Measurements from ENCODE around the gene SAPCD2.

Gene SAPCD2

DNA sequence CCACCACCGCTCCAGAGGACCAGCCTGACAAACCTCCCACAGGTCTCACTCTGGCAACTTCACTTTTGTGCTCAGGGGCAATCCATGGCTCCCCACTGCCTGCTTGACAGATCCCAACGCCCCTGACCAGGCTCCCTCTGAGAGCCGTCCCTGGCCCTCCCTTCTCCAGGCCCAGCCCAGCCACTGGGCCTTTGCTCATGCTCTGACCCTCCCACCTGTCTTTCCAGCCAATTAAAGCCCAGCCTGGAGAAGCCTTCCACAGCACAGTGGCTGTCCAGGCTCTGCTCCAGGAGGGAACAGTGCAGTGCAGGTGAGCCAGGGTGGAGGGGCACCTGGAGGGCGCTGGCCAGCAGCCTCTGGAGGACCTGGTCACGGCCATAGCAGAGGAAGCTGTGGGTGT is 19.8 kb downstream of the SAPCD2 start:
- in situ Hi-C loops (cut with MboI; ENCODE audit: low sequenced_read_pairs), result no loop called here

DNA sequence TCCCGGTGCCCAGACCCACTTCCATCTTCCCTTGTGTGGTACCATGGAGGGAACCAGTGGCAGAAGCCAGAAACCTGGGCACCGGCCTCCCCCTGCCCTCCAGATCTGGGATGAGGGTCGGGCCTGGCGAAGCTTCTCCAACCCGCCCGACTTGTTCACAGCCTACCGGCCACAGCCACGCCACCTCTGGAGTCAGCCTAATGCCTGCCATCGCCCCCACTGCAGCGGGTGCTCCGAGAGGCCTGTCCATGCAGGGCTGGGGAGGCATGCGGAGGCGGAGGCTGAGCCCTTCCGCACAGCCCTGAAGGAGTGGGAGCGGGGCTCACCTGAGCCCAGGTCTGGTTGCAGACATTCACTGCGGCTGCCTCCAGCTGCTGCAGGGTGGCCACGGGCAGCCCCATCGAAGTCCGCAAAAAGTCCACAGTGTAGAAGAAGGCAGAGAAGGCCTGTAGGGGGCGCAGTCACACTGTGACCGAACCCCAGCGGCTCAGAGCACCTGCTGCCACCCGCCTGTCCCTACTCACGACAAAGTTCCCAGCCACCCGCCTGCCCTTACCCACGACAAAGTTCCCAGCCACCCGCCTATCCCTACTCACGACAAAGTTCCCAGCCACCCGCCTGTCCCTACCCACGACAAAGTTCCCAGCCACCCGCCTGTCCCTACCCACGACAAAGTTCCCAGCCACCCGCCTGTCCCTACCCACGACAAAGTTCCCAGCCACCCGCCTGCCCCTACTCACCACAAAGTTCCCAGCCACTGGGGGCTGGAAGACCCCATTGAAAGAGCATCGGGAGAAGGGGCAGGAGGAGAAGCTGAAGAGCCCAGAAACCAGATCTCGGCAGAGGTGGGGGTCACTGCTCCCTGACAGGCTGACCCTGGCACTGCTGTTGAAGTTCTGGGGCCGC is 20.6 kb downstream of the SAPCD2 start:
- in situ Hi-C loops (cut with MboI; ENCODE audit: low sequenced_read_pairs), result loop anchor here (25.0 kb wide), 1 partner anchor 262 kb away; the partner anchor contains the start of genes CCDC183 and TMEM141

DNA sequence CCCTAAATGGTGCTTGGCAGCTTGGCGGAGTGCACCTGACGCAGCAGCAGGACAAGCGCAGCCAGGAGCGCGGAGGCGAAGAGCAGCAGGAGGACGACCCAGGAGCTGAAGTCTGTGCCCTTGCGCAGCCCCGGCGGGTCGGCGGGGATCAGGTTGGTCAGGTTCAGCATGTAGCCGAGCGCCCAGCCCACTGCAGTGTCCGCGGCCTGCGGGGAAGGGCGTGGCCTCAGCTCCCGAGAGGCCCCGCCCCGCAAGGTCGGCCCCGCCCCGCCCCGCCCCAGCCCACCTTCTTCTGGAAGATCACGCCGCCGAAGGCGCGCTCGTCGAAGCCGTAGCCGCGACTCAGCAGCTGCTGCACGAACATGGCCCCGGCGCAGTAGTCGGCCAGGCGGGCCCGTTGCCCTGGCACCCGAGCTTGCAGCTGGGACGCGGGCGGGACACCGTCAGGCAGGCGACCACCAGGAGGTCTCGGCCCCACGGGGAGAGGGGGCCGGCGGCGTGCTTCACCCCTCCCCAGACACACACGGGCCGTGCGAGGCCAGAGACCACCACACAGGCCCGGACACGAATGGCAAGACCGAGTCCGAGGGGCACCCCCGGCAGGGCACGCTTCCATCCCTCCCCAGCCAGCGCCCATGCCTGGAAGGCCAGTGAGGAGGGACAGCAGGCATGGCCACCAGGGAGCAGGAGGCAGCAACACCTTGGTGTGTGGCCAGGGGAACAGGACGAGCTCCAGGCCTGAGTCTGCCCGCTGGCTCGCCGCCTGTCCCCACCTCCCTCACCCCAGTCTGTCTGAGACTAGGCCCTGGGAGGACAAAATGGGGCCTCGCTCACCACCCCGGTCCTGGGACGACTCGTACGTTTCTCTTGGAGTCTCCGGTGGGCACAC is 21.5 kb downstream of the SAPCD2 start:
- in situ Hi-C loops (cut with MboI; ENCODE audit: low sequenced_read_pairs), result loop anchor here (25.0 kb wide), 1 partner anchor 262 kb away; the partner anchor contains the start of genes CCDC183 and TMEM141

DNA sequence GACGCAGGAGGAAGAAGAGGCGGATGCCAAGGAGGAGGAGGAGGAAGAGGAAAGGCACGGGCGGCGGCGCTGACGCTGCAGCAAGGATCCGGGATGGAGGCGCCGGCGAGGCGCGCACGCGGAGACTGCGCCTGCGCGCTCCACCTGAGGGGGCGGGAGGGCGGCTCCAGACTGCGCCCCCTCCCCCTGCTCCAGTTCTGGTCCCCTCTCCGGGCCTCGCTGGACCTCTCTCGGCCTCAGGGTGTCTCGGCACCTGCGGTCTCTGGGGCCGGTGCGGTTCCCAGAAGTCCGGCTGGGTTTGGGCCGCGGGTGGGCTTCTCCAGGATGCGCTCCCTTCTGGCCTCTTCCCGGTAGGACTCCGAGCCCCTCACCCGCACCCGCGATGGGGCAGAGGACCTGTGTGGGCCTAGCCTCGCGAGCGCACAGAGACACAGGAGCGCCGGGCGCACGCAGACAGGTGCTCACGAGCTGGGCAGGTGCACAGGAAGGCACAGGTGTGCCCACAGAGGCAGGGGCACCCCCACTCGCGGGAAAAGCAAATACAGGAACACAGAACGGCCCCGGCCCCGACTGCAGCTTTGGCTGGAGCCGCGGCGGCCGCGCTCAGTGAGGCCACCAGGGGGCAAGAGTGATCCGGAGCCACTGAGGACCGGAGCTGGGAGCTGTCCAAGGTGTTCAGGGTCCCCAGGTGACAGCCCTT is 24.1 kb downstream of the SAPCD2 start, which contains the start of gene NPDC1:
NPDC1 (minus strand) TSS at position 90 of the 700 bp plus-strand sequence. CDS start 188 bp downstream, outside the sequence.
- in situ Hi-C loops (cut with MboI; ENCODE audit: low sequenced_read_pairs), result loop anchor here (25.0 kb wide), 1 partner anchor 259 kb away; the partner anchor contains the start of genes CCDC183 and TMEM141

DNA sequence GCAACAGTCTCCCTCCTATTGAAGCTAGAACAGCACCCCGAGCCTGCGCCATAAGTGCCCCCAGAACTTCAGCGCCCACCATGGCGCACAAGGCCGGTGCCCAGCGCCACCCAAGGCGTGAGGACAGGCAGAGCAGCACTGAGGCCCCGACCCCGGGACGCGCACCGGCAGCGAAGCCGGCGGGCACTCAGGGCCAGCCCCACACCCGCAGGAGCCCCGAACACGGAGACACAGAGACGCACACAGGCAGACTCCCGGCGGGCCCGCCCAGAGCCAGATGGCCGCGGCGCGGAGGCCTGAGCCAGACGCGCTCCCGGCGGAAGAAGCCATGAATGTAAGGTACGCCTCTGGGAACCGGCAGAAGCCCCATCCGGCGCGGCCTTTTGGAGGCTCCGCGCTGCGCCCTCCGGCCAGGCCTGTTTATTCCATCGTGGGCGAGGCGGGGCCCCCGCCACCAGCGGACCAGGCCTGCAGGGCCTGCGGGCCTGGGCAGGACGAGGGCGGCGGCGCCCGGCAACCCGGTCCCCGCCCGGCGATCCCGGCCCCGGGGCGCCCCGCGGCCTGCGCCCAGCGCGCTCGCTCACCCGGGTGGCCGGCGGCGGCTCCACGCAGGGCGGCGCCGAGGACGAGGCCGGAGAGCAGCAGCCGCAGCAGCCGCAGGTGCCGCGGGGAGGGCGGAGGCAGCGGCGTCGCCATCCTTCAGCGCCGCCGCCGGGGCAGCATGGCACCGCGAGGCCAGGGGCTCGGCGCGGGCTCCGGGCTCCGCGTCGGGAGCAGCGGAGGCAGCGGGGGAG is 24.9 kb downstream of the SAPCD2 start:
- in situ Hi-C loops (cut with MboI; ENCODE audit: low sequenced_read_pairs), result loop anchor here (25.0 kb wide), 1 partner anchor 258 kb away; the partner anchor contains the start of genes CCDC183 and TMEM141

DNA sequence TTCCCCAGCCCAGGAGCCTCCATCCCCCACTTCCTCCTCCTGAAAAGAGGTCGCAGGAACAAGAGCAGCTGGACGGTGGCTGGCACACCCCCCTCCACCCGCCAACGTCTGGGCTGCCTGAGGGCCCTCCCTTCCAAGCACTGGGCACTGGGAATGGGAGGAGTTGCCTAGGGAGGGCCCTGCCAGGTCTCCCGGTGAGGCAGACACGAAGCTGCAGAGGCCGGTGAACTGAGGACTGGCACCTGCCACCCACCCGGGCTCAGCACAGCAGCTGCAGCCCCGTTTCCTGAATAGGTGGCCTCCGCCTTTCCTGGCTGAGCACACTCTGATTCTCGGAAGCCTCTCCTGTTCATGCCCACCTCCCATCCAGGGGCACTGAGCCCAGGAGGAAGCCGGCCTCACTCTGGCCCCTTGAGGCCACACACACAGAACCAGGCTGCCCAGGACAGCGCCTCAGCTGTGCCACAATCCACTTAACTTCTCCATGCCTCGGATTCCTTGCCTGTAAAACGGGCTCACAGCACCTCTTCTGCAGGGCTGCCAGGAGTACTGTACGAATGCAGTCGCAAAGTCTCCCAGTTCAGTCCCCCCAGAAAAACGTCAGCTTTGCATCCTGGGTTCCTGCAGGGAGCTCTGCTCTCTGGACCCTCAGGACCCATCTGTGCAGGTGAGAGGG is 25.7 kb downstream of the SAPCD2 start:
- in situ Hi-C loops (cut with MboI; ENCODE audit: low sequenced_read_pairs), result loop anchor here (25.0 kb wide), 1 partner anchor 257 kb away; the partner anchor contains the start of genes CCDC183 and TMEM141

DNA sequence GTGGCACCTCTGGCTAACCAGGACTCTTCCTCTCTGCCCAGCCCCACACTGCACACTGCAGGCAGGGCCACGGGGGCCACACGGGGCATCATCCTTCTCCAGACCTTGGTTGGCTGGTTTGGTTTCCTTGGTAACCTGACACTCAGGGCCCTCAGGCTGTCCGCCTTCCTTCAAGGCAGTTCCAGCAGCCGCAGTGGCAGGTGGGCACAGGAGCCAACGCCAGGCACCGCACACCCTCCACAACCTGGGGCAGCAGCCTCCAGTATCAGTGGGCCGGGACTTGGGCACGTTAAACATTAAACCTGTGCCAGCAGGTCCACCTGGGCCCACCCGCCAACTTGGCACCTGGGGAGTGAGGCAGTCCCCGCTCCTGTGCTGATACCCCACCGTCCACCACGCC is 26.3 kb downstream of the SAPCD2 start:
- in situ Hi-C loops (cut with MboI; ENCODE audit: low sequenced_read_pairs), result loop anchor here (25.0 kb wide), 1 partner anchor 257 kb away; the partner anchor contains the start of genes CCDC183 and TMEM141

DNA sequence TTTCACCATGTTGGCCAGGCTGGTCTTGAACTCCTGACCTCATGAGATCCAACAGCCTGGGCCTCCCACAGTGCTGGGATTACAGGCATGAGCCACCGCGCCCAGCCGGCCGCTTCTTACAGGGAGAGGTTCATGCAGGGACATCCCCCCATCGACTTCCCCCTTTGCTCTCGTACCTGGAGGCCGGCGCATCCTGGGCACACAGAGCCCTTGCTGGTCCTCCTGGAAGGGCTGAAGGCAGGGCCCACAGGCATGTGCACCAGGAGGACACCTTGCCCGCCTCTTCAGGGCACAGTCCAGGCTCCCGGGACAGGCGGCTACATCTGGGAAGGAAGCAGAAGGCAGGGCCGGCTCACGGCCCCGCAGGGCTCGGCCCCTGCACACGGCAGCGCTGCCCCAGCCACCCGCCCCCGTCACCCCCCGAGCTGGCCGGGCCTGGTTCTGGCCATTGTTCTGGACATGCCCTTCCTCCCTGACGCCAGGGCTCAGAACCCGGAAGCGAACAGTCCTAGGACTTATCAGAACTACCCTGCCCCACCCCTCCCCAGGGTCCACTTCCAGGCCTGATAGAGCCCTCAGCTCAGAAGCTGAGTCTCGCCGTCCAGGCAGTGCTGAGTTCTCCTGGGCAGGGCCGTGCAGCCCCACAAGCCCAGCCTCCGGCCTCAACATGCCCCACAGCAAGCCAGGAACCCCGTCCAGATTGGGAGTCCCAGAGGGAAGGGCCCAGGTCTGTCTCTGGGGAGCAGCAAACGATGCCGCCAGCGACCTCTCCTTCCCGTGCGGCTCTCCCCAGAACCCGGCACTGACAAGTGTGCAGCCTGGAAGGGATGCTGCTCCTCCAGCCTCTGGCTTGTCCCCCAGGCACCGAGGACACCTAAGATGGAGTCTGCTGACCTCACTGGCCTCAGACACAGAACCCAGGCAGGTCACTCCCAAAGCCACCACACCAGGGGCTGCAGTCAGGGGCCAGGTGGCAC is 27.3 kb downstream of the SAPCD2 start:
- in situ Hi-C loops (cut with MboI; ENCODE audit: low sequenced_read_pairs), result loop anchor here (25.0 kb wide), 1 partner anchor 256 kb away; the partner anchor contains the start of genes CCDC183 and TMEM141

DNA sequence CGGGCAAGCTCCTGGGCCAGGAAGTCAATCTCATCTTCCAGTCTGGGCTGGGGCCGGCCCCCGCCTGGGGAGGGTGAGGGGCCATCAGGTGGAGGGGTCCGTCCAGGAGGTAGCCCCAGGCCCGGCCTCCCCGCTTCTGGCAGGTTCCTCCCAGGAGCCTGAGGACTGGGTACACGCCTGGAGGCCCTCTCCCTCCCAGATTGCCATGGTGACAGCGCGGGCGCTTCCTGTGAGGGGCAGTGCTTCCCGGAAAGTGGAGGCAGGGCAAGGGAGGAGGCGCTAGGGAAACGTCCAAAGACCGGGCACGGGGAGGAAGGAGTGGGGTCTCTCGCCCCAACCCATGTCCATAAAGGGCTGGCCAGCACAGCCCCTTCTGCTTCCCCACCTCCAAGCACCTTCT is 29.2 kb downstream of the SAPCD2 start:
- in situ Hi-C loops (cut with MboI; ENCODE audit: low sequenced_read_pairs), result loop anchor here (25.0 kb wide), 1 partner anchor 254 kb away; the partner anchor contains the start of genes CCDC183 and TMEM141

DNA sequence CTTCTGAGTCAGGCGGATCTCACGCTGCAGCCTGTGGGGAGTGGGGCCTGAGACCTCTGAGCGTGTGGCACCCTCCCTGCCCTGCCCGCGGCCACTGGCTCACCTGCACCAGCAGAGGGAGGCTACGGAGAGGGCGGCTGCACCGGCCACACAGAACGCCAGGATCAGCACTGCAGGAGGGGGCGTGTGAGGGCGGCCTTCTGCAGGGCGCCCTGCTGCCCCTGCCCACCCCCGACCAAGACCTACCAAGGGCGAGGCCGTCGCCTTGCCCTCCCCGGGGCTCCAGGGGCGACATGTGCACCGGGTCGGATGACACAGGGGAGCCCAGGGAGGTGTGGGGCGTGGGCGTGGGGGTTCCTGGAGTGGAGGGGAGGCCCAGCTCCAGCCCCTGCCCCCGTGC is 29.8 kb downstream of the SAPCD2 start:
- in situ Hi-C loops (cut with MboI; ENCODE audit: low sequenced_read_pairs), result loop anchor here (25.0 kb wide), 1 partner anchor 253 kb away; the partner anchor contains the start of genes CCDC183 and TMEM141

DNA sequence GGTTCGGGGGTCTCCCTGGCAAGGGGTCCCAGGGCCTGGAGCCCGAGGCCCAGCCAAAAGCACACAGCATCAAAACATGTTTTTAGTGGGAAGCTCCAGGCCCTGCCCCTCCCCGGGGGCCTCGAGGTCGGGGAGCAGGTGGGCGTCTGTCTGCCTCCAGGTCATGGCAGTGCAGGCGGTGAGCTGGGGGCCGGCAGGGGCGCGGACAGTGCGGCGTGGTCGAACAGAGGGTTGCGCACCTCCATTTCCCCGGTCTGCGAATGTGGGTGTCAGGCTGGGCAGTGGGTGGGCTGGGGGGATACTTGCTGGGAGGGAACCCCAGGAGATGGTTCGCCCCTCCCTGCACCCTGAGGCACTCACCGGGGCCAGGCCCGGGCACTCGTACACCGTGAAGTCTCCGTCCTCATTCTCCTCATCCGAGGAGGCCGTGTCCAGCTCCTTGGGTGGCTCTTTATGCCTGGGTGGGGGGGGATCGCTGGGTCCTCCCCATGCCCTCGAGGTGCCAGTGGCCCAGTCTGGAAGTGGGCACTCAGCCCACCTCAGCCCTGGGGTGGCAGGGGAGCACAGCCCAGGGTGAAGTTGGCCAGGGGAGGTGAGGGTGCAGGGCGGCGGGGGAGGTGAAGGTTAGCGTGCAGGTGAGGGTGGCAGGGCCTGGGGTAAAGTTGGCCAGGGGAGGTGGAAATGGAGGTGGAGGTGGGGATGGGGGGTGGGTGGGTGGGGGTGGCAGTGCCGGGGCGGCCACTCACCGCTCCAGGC is 30.6 kb downstream of the SAPCD2 start:
- in situ Hi-C loops (cut with MboI; ENCODE audit: low sequenced_read_pairs), result loop anchor here (25.0 kb wide), 1 partner anchor 252 kb away; the partner anchor contains the start of genes CCDC183 and TMEM141

DNA sequence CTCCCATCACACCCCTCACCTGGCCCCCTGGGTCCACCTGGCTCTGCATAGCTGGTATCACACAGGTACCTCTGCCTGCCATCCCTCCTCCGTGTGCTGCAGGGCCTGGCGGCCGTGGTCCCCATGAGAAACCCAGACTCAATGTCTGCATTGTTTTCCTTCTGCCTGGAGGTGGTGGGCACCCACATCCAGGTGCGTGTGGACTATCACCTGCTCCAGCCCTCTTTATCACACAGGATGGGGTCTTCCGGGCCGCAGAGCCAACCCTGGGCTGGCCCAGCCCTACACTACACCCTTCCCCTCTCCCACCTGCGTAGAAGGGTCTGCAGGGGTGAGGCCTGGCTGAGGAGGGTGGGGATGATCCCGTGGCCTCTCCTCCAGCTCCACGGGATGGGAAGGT is 31.4 kb downstream of the SAPCD2 start:
- in situ Hi-C loops (cut with MboI; ENCODE audit: low sequenced_read_pairs), result loop anchor here (25.0 kb wide), 1 partner anchor 252 kb away; the partner anchor contains the start of genes CCDC183 and TMEM141

DNA sequence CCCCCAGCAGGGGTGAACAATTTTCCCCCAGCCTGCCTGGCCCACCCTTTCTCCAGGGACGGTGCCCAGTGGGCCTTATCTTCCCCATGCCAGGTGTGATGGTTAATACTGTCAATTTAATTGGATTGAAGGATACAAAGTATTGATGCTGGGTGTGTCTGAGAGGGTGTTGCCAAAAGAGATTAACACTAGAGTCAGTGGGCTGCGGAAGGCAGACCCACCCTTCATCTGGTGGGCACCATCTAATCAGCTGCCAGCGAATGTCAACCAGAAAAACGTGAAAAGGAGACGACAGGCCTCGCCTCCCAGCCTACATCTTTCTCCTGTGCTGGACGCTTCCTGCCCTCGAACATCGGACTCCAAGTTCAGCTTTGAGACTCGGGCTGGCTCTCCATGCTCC is 32.9 kb downstream of the SAPCD2 start:
- in situ Hi-C loops (cut with MboI; ENCODE audit: low sequenced_read_pairs), result loop anchor here (25.0 kb wide), 1 partner anchor 250 kb away; the partner anchor contains the start of genes CCDC183 and TMEM141

DNA sequence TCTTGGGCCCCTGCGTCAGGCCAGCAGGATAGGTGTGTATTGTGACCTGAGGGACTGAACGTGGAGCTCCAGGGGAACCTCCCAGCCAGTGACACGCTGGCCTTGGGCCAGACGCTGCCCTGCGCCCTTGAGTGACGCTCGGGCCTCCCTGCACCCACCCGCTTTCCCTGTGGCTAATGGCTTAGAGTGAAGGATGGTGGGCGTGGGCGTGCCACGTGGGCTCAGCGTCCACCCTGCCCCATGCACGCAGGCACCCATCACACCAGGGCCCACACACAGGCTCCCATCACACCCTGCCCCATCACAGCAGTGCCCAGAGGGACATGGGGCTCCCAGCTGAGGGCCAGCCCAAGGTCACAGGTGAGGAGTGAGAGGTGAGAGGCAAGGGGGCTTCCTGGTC is 33.3 kb downstream of the SAPCD2 start:
- in situ Hi-C loops (cut with MboI; ENCODE audit: low sequenced_read_pairs), result loop anchor here (25.0 kb wide), 1 partner anchor 250 kb away; the partner anchor contains the start of genes CCDC183 and TMEM141

DNA sequence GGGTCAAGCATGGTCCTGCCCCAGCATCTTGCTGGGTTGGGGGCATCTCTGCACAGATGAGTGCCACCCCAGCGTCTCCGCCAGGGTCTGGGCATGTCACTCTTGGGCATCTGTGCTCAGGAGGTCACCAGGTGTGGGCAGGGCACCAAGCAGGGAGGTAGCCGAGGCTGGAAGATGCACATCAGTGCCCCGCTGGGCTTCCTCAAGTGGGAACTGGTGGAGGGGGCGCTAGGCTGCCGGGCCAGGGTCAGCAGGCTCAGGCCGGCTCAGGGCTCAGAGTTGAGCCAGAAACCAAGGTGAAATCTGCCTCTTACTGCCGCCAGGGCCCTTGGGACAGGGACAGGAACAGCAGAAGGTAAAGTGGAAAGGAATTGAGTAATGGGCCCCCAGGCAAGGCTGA is 34.4 kb downstream of the SAPCD2 start:
- in situ Hi-C loops (cut with MboI; ENCODE audit: low sequenced_read_pairs), result loop anchor here (25.0 kb wide), 1 partner anchor 249 kb away; the partner anchor contains the start of genes CCDC183 and TMEM141

DNA sequence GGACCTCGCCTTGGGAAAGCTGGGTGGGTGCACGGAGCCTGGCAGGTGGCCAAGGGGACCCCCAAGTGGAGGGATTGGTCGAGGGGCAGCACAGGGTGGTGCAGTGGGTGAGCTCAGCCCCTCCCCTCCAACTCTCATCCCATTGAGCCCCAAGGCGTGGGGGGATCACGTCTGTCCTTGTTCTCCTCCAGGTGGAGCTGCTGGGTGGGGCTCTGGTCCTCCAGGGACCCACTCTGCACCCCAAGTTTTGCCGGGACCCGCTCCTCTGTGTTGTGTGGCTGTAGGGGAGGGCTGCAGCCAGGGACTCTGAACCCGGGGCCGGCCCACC is 34.9 kb downstream of the SAPCD2 start:
- in situ Hi-C loops (cut with MboI; ENCODE audit: low sequenced_read_pairs), result loop anchor here (25.0 kb wide), 1 partner anchor 248 kb away; the partner anchor contains the start of genes CCDC183 and TMEM141
